CMK (cell line): ENCODE data around the gene CELA2A.
A peak's percentile ranks its signal among the peaks of the same experiment; 100 is the strongest.
"Not testable (repeated sequence)": the region's sequence is repeated elsewhere in the genome, so short reads cannot be mapped to it uniquely, and the experiment has no call there.

Experiments used
- DNase-seq: peaks from one replicate; pipeline ENCODE4 v3.0.0-alpha.2; 2010; ENCODE audit warnings: low read depth

Gene CELA2A

GRCh38 chr1:15445390-15446122, 11.0 kb upstream of the CELA2A start:
- no peak for DNase-seq

- no peak for DNase-seq
Measured at GRCh38 chr1:15446212-15446611, 10.3 kb upstream of the CELA2A start.

- no peak for DNase-seq
Measured at GRCh38 chr1:15448877-15449462, 7.6 kb upstream of the CELA2A start.

- DNase-seq: peak; percentile 36
Measured at GRCh38 chr1:15449567-15449966, 7.0 kb upstream of the CELA2A start.

- DNase-seq: no peak
Measured at GRCh38 chr1:15451014-15451722, 5.4 kb upstream of the CELA2A start.

- no peak for DNase-seq
Measured at GRCh38 chr1:15452216-15452615, 4.3 kb upstream of the CELA2A start.

GRCh38 chr1:15452866-15453571, 3.5 kb upstream of the CELA2A start:
- no peak for DNase-seq

- DNase-seq: no peak
Measured at GRCh38 chr1:15453734-15454133, 2.8 kb upstream of the CELA2A start.

GRCh38 chr1:15454256-15454655, 2.3 kb upstream of the CELA2A start:
- DNase-seq: no peak

GRCh38 chr1:15455522-15455921, 1.0 kb upstream of the CELA2A start:
- no peak for DNase-seq

GRCh38 chr1:15457585-15457984, 1.1 kb downstream of the CELA2A start:
- DNase-seq: no peak

GRCh38 chr1:15458388-15458787, 1.9 kb downstream of the CELA2A start:
- DNase-seq: not testable (repeated sequence)

- DNase-seq: no peak
Measured at GRCh38 chr1:15459771-15460707, 3.5 kb downstream of the CELA2A start.

- DNase-seq: no peak
Measured at GRCh38 chr1:15460708-15461095, 4.2 kb downstream of the CELA2A start.

- DNase-seq: not testable (repeated sequence)
Measured at GRCh38 chr1:15463064-15463800, 6.7 kb downstream of the CELA2A start.

- not testable (repeated sequence) for DNase-seq
Measured at GRCh38 chr1:15463926-15464322, 7.4 kb downstream of the CELA2A start.

GRCh38 chr1:15465674-15466073, 9.1 kb downstream of the CELA2A start:
- DNase-seq: no peak

- DNase-seq: not testable (repeated sequence)
Measured at GRCh38 chr1:15466955-15467625, 10.6 kb downstream of the CELA2A start.

GRCh38 chr1:15468145-15468544, 11.6 kb downstream of the CELA2A start:
- no peak for DNase-seq

- DNase-seq: no peak
Measured at GRCh38 chr1:15469361-15469760, 12.8 kb downstream of the CELA2A start.
